ENCODE data around the gene IRF9. TPM values are rescaled to one million over a fixed set of nuclear protein-coding genes. Genes with fewer than 3 reads are reported as not detected.

IRF9 gene
- total RNA-seq, 1 donor, result 63.1 TPM

DNA sequence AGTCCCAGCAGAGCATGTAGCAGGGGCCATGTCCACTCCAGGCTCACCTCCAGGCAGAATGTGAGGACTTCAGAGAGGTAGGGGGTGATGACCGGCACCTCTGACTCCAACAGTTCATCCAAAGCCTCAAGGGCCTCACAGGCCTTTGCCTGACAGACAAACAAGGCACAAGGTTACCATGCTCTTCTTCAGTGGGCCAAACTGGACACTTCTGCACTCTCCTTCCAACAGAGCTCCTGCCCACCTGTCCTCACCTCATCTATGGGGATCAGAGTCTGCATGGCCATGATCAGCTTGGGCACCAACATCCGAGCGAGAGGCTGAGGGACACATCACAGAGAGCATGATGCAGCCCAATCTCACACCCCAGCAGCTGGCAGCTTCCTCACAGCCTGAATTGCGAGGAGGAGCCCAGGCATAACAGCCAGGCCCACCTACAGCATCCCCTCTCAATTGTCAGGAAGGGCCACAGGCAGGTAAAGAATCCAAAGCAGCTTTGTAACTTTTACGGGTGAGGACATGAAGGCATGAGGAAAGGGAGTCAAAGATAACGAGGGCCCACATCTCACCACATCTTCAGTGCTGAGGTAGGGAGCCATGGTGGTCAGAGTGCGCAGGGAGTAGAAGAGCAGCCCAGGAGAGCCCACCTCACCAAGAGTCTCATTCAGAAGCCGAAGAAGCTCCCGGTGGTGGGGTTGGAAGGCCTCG is 25.9 kb downstream of the IRF9 start:
- DNase-seq (ENCODE audit: low read depth), result no peak
- H3K4me3 ChIP-seq (ENCODE audit: low read depth, low read length), result peak overlapping the region; percentile 87
- TF ChIP-seq, protein P1, sequence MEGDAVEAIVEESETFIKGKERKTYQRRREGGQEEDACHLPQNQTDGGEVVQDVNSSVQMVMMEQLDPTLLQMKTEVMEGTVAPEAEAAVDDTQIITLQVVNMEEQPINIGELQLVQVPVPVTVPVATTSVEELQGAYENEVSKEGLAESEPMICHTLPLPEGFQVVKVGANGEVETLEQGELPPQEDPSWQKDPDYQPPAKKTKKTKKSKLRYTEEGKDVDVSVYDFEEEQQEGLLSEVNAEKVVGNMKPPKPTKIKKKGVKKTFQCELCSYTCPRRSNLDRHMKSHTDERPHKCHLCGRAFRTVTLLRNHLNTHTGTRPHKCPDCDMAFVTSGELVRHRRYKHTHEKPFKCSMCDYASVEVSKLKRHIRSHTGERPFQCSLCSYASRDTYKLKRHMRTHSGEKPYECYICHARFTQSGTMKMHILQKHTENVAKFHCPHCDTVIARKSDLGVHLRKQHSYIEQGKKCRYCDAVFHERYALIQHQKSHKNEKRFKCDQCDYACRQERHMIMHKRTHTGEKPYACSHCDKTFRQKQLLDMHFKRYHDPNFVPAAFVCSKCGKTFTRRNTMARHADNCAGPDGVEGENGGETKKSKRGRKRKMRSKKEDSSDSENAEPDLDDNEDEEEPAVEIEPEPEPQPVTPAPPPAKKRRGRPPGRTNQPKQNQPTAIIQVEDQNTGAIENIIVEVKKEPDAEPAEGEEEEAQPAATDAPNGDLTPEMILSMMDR (IDR thresholded peaks at IDR 0.05; ENCODE audit: insufficient read depth, low read length), result no peak

DNA sequence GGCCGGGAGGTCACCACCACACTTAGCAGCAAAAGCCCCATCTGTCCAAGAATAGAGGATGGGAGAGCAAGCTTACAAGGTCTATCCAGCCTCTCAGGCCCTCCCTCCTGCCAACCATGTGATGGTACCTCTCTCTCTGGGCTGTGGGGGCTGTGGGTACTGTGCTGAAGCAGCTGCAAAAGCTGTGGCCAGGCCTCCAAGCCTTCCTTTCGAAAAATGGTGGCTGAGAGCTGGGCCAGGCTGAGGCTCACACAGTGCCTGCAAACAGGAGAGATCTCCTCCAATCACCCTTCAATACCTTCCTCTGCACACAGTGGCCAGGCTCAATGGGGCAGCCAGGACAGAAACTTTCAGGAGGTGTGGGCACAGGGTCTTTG is 26.5 kb downstream of the IRF9 start:
- TF ChIP-seq, protein P1 (IDR thresholded peaks at IDR 0.05; ENCODE audit: insufficient read depth, low read length), result no peak
- DNase-seq (ENCODE audit: low read depth), result no peak
- peak overlapping the region; percentile 87 for H3K4me3 ChIP-seq (ENCODE audit: low read depth, low read length)

- TF ChIP-seq, protein P1 (IDR thresholded peaks at IDR 0.05; ENCODE audit: insufficient read depth, low read length), result no peak
- peak; percentile 98 for DNase-seq (ENCODE audit: low read depth)
- H3K4me3 ChIP-seq (ENCODE audit: low read depth, low read length), result peak within 1 kb of the TSS; percentile 87
These were observed 27.4 kb downstream of the IRF9 start, which contains the start of gene IPO4 for GRCh38 chr14:24188251-24189058. IPO4 (minus strand) TSS chr14:24188816; CDS start chr14:24188787, 29 bp downstream.

DNA sequence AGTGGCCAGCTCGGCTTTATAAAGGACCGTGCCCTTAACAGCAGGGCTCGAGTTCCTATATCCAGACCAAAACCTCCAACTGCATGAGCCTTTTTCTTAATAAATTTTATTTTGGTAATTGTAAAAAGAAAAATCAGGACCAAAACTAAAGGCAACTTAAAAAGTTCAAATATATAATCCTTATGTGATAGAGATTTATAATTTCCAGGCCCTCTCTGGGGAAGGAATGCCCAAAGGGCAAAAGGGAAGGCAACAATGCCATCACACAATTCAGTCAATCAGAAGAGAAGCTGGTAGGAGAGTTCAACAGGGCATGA is 28.0 kb downstream of the IRF9 start:
- no peak for DNase-seq (ENCODE audit: low read depth)
- no peak overlapping the region for H3K4me3 ChIP-seq (ENCODE audit: low read depth, low read length)
- TF ChIP-seq, protein P1 (IDR thresholded peaks at IDR 0.05; ENCODE audit: insufficient read depth, low read length), result no peak

- no peak for DNase-seq (ENCODE audit: low read depth)
- TF ChIP-seq, protein P1 (IDR thresholded peaks at IDR 0.05; ENCODE audit: insufficient read depth, low read length), result no peak
These were observed 28.4 kb downstream of the IRF9 start for GRCh38 chr14:24189460-24189859.

DNA sequence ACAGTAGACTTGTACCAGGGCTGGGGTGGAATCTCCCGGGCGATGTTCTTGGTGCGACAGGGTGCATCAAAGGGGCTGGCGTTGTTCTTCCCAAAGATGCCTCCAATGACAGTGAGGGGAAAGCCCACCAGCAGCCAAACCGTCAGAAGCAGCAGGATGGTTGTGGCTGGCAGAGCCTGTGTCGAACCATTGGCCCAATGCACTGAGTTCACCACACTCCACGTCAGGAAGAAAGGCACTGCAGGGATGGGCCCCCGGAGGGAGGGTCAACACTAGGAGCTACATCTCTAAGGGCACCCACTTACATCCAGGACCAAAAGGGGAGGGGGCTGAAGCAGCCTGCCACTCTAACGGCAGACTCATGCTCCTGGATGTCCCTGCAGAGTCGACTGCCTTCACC is 29.4 kb downstream of the IRF9 start:
- TF ChIP-seq, protein P1 (IDR thresholded peaks at IDR 0.05; ENCODE audit: insufficient read depth, low read length), result no peak
- no peak for DNase-seq (ENCODE audit: low read depth)

More at GRCh38 chr14:24189460-24189859, 28.4 kb downstream of the IRF9 start:
- H3K4me3 ChIP-seq (ENCODE audit: low read depth, low read length), result no peak overlapping the region

More for the DNA sequence above, 29.4 kb downstream of the IRF9 start:
- H3K4me3 ChIP-seq (ENCODE audit: low read depth, low read length), result no peak overlapping the region

All from fibroblast of the aortic adventitia (primary cell).